ENCODE data around the gene B3GALT5.

Gene B3GALT5

DNA sequence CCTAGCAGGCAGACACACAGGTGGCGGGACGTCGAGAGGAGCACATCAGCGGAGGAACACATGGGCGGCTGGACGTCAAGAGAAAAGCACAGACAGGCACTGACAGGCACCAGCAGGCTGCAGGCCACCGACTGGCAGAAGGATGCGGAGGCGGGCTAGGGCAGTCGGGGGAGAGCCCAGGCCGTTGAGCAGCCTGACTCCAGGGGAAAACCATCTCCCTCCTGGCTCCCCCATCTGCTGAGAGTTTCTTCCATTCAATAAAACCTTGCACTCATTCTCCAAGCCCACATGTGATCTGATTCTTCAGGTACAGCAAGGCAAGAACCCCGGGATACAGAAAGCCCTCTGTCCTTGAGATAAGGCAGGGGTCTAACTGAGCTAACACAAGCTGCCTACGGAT lies 25.5 kb downstream of the B3GALT5 start:
- Mint-ChIP-seq H3K27me3 (peaks cover 39% of the 10 kb centered on the region), H3K27ac (ENCODE audit: low read depth) (no peak overlapping the region), H3K9me3 (peaks cover 9% of the 10 kb centered on the region), H3K4me3 (no peak overlapping the region), H3K4me1 (no peaks in the 10 kb centered on the region), H3K36me3 (ENCODE audit: insufficient read depth) (no peaks in the 10 kb centered on the region)
- ATAC-seq (replicated peaks; ENCODE audit: extremely low read depth, poor library complexity, severe bottlenecking), result no peak
- DNase-seq (ENCODE audit: low spot score in 2 of 2), result no peak

DNA sequence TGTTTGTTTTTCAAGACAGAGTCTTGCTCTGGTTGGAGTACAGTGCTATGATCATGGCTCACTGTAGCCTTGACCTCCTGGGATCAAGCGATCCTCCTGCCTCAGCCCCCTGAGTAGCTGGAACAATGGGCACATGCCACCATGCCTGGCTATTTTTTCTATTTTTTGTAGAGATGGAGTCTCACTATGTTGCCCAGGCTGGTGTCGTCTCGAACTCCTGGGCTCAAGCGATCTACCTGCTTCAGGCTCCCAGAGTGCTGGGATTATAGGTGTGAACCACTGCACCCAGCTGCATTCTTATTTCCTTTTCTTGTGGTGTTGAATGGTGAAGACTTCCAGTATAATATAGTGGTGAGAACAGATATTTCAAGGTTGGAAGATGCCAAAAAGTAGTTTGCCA lies 28.0 kb downstream of the B3GALT5 start:
- Mint-ChIP-seq H3K27ac (ENCODE audit: low read depth) (no peak overlapping the region), H3K9me3 (peaks cover 6% of the 10 kb centered on the region), H3K27me3 (peaks cover 35% of the 10 kb centered on the region), H3K4me3 (no peak overlapping the region), H3K4me1 (no peaks in the 10 kb centered on the region), H3K36me3 (ENCODE audit: insufficient read depth) (no peaks in the 10 kb centered on the region)
- DNase-seq (ENCODE audit: low spot score in 2 of 2), result no peak
- ATAC-seq (replicated peaks; ENCODE audit: extremely low read depth, poor library complexity, severe bottlenecking), result no peak

DNA sequence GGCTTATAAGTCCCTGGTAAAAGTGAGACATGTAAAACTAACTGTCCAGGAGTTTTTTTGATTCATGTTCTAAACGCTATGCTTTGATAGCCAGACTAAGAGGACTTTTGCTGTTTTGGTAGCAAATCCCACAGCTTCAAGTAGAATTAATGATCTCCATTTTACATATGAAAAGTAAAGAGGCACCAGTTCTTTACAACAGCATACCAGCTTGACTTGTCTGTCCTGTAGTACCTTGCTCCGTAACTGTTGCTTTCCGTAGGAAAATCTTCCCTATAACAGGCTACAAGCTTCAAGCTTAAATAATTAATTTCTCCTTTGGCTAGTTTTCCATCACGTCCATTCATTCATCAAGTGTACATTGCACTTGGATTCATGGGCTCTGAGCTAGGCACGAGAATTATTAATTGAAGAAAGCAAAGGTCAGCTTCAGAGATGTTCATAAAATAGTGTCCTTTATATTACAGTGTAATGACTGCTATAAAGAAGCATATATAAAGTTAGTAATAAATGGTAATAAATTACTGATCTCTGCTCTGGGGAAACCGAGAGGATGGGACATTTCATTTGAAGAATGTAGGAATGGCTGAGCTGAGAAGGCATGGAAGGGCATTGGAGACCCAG lies 29.2 kb downstream of the B3GALT5 start:
- Mint-ChIP-seq H3K27me3 (peaks cover 23% of the 10 kb centered on the region), H3K27ac (ENCODE audit: low read depth) (no peak overlapping the region), H3K4me1 (no peaks in the 10 kb centered on the region), H3K36me3 (ENCODE audit: insufficient read depth) (no peaks in the 10 kb centered on the region), H3K9me3 (no peaks in the 10 kb centered on the region), H3K4me3 (no peak overlapping the region)
- ATAC-seq (replicated peaks; ENCODE audit: extremely low read depth, poor library complexity, severe bottlenecking) (no peak), DNase-seq (ENCODE audit: low spot score in 2 of 2) (no peak)

DNA sequence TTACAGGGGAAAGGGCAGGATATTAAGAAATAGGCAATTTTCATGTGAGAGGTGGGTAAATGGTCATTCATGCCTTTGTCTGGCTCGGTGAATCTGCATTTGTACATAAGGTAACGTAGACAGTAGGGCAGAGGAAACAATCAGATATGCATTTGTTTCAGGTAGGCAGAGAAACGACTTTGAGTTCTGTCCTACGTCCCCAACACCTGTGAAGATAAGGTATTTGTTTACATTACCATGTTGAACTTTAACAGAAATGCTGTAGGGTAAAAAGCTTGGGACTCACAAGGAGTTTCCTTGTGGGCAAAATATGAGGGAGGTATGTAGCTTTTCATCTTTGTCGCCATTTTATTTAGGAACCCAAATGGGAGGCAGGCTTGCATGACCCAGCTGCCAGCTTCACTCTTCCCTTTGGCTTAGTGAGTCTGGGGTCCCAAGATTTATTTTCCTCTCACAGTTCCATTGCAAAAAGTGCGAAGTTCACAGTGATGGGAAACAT lies 31.4 kb downstream of the B3GALT5 start:
- DNase-seq (ENCODE audit: low spot score in 2 of 2) (no peak), ATAC-seq (replicated peaks; ENCODE audit: extremely low read depth, poor library complexity, severe bottlenecking) (no peak)
- no peaks in the 10 kb centered on the region for H3K4me1 Mint-ChIP-seq
- H3K4me3 Mint-ChIP-seq, result no peak overlapping the region
- H3K9me3 Mint-ChIP-seq, result no peaks in the 10 kb centered on the region
- H3K36me3 Mint-ChIP-seq (ENCODE audit: insufficient read depth), result no peaks in the 10 kb centered on the region
- no peak overlapping the region for H3K27ac Mint-ChIP-seq (ENCODE audit: low read depth)
- peaks cover 12% of the 10 kb centered on the region for H3K27me3 Mint-ChIP-seq

DNA sequence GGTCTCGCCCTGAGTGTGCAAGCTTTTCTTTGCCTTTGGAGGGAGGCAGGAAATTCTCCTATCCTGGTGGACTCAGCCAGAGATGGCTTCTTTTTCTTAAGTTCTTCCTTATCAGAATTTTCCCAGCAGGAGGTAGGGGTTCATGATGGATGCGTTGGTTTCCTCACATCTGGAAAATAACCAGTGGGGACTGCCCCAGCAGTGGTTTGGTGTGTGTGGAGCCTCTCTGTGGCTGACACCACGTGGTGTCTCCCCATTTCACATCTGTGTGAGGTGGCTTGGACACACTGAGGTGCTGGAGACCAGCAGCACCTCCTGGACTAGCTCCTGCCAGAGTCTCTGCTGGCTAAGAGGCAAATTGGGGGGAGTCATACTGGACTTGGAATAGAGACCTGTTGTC lies 32.6 kb downstream of the B3GALT5 start:
- H3K27me3 Mint-ChIP-seq, result peaks cover 8% of the 10 kb centered on the region
- no peaks in the 10 kb centered on the region for H3K36me3 Mint-ChIP-seq (ENCODE audit: insufficient read depth)
- DNase-seq (ENCODE audit: low spot score in 2 of 2), result no peak
- H3K4me1 Mint-ChIP-seq, result no peaks in the 10 kb centered on the region
- ATAC-seq (replicated peaks; ENCODE audit: extremely low read depth, poor library complexity, severe bottlenecking), result no peak
- no peaks in the 10 kb centered on the region for H3K9me3 Mint-ChIP-seq
- no peak overlapping the region for H3K27ac Mint-ChIP-seq (ENCODE audit: low read depth)
- no peak overlapping the region for H3K4me3 Mint-ChIP-seq

DNA sequence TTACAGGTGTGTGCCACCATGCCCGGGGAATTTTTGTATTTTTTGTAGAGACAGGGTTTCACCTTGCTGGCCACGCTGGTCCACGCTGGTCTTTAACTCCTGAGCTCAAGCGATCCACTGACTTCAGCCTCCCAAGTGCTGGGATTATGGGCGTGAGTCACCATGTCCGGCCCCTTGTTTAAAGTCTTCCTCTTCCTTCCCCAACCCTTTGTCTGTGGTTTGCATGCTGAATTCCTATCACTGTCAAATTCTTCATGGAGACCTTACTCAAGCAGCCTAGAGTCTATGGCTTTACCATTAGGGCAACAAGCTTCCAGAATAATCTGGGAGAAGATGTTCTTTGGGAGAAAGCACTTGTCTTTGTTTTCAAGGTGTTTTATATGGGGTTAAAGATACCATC lies 34.7 kb downstream of the B3GALT5 start:
- Mint-ChIP-seq H3K36me3 (ENCODE audit: insufficient read depth) (no peaks in the 10 kb centered on the region), H3K4me1 (no peaks in the 10 kb centered on the region), H3K27me3 (no peaks in the 10 kb centered on the region), H3K9me3 (no peaks in the 10 kb centered on the region), H3K4me3 (no peak overlapping the region), H3K27ac (ENCODE audit: low read depth) (no peak overlapping the region)
- DNase-seq (ENCODE audit: low spot score in 2 of 2) (no peak), ATAC-seq (replicated peaks; ENCODE audit: extremely low read depth, poor library complexity, severe bottlenecking) (no peak)

DNA sequence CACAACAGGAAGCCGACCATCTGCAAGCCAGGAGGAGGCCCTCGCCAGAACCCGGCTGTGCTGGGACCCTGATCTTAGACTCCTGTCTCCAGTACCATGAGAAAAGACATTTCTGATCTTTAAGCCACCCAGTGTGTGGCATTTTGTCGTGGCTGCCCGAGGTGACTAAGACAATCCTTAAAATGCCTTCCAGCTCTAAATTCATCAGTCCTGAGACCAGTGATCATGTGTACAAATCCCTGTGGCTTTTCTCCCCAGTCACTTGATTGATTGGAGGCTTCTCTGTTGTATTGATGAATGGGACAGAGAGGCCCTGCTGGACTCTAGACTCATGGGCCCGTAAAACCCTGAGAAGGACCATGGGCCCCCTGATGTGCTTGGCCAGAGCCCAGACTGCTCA lies 36.1 kb downstream of the B3GALT5 start:
- ATAC-seq (replicated peaks; ENCODE audit: extremely low read depth, poor library complexity, severe bottlenecking) (no peak), DNase-seq (ENCODE audit: low spot score in 2 of 2) (no peak)
- H3K27ac Mint-ChIP-seq (ENCODE audit: low read depth), result no peak overlapping the region
- no peaks in the 10 kb centered on the region for H3K4me1 Mint-ChIP-seq
- H3K36me3 Mint-ChIP-seq (ENCODE audit: insufficient read depth), result no peaks in the 10 kb centered on the region
- H3K9me3 Mint-ChIP-seq, result peaks cover 7% of the 10 kb centered on the region
- no peak overlapping the region for H3K4me3 Mint-ChIP-seq
- H3K27me3 Mint-ChIP-seq, result no peaks in the 10 kb centered on the region

DNA sequence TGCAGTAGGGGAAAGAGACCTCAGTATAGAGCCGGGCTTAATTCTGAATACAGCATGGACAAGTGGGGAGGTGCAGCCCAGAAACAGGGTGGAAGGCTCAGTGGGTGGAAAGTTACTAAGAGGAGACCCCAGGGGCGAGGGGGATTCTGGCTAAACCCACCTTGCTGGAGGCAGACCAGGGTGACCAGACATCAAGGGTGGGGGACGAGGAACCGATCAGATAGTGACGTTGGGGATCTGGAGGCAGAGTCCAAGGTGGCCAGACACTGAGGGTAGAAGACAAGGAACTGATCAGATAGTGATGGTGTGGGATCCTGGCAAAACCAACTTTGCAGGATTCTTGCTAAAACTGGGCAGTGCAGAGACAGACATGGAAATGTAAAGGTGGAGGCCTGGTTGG lies 36.8 kb downstream of the B3GALT5 start:
- no peaks in the 10 kb centered on the region for H3K36me3 Mint-ChIP-seq (ENCODE audit: insufficient read depth)
- DNase-seq (ENCODE audit: low spot score in 2 of 2) (no peak), ATAC-seq (replicated peaks; ENCODE audit: extremely low read depth, poor library complexity, severe bottlenecking) (no peak)
- H3K27me3 Mint-ChIP-seq, result no peaks in the 10 kb centered on the region
- H3K4me1 Mint-ChIP-seq, result no peaks in the 10 kb centered on the region
- H3K27ac Mint-ChIP-seq (ENCODE audit: low read depth), result no peak overlapping the region
- H3K9me3 Mint-ChIP-seq, result peaks cover 9% of the 10 kb centered on the region
- no peak overlapping the region for H3K4me3 Mint-ChIP-seq

DNA sequence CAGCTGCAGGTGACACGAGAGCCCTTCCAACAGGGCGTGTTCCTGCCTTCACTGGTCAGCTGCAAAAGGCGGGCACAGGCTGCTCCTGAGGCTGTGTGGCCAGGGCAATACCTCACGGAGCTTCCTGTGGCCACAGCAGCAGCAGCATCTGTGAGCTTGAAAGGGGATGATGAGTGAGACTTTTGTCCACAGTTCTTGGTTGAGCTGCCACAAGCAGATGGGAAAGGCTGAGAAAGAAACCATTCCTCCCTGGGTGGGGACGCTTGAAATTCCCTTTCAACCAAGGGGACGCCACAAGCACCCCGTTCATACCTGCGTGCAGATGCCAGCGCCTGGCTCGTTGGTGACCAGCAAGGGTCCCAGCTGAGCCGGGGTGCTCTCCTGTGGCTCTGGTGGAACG lies 37.6 kb downstream of the B3GALT5 start:
- no peak overlapping the region for H3K27ac Mint-ChIP-seq (ENCODE audit: low read depth)
- no peak overlapping the region for H3K4me3 Mint-ChIP-seq
- DNase-seq (ENCODE audit: low spot score in 2 of 2), result no peak
- no peaks in the 10 kb centered on the region for H3K4me1 Mint-ChIP-seq
- H3K9me3 Mint-ChIP-seq, result peaks cover 9% of the 10 kb centered on the region
- H3K36me3 Mint-ChIP-seq (ENCODE audit: insufficient read depth), result no peaks in the 10 kb centered on the region
- no peaks in the 10 kb centered on the region for H3K27me3 Mint-ChIP-seq
- no peak for ATAC-seq (replicated peaks; ENCODE audit: extremely low read depth, poor library complexity, severe bottlenecking)

DNA sequence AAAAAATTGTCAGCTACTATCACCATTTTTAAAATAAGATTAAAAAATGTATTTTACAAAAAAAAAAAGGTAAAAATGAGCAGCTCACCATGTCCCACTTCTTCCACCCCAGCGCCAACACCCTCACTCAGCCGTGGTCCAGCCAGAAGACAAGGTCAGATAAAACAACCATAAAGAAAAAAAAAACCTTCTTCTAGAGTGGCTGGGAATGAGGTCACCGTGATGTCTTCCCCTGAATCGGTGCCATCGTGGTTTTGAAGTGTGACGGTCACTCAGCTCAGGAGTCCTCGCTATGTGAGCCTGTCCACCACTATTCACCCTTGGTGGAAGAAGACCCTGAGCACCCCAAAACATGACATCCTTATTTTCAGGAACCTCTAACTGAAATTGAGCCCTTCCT lies 38.1 kb downstream of the B3GALT5 start:
- H3K27me3 Mint-ChIP-seq, result no peaks in the 10 kb centered on the region
- no peaks in the 10 kb centered on the region for H3K36me3 Mint-ChIP-seq (ENCODE audit: insufficient read depth)
- peaks cover 9% of the 10 kb centered on the region for H3K9me3 Mint-ChIP-seq
- ATAC-seq (replicated peaks; ENCODE audit: extremely low read depth, poor library complexity, severe bottlenecking) (no peak), DNase-seq (ENCODE audit: low spot score in 2 of 2) (no peak)
- no peak overlapping the region for H3K4me3 Mint-ChIP-seq
- H3K27ac Mint-ChIP-seq (ENCODE audit: low read depth), result no peak overlapping the region
- no peaks in the 10 kb centered on the region for H3K4me1 Mint-ChIP-seq

DNA sequence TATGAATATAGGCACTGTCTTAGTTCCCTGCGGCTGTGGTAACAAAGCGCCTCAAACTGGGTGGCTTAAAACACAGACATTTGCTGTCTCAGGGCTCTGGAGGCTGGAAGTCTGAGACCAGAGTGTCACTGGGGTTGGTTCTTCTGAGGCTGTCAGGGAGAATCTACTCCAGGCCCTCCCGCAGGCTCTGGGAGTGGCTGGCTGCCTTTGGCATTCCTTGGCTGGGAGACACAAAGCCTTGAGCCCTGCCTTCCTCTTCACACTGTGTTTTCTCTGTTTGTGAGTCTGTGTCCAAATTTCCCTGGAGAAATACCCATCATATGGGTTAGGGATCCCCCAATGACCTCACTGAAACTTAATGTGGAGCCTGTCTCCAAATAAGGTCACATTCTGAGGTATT lies 38.5 kb downstream of the B3GALT5 start:
- no peak overlapping the region for H3K27ac Mint-ChIP-seq (ENCODE audit: low read depth)

DNA sequence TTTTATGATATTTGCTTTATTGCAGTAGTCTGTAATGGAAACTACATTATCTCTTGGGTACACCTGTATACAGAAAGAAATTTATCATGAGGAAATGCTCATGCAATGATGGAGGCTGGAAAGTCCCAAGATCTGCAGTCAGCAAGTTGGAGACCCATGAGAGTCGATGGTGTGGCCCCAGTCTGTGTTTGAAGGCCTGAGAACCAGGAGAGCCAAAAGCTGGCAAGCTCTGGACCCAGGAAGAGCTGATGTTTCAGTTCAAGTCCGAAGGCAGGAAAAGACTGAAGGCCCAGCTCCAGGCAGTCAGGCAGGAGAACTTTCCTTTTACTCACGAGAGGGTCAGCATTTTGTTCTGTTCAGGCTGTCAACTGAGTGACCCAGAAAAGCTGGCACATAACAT lies 42.2 kb downstream of the B3GALT5 start:
- H3K27ac Mint-ChIP-seq (ENCODE audit: low read depth), result no peak overlapping the region
- DNase-seq (ENCODE audit: low spot score in 2 of 2) (no peak), ATAC-seq (replicated peaks; ENCODE audit: extremely low read depth, poor library complexity, severe bottlenecking) (no peak)
- H3K9me3 Mint-ChIP-seq, result peaks cover 9% of the 10 kb centered on the region
- H3K4me3 Mint-ChIP-seq, result no peak overlapping the region
- no peaks in the 10 kb centered on the region for H3K4me1 Mint-ChIP-seq
- H3K27me3 Mint-ChIP-seq, result peaks cover 17% of the 10 kb centered on the region
- no peaks in the 10 kb centered on the region for H3K36me3 Mint-ChIP-seq (ENCODE audit: insufficient read depth)

More for the DNA sequence above, 38.5 kb downstream of the B3GALT5 start:
- peaks cover 9% of the 10 kb centered on the region for H3K9me3 Mint-ChIP-seq
- no peaks in the 10 kb centered on the region for H3K27me3 Mint-ChIP-seq
- no peak for DNase-seq (ENCODE audit: low spot score in 2 of 2)
- H3K4me3 Mint-ChIP-seq, result no peak overlapping the region
- ATAC-seq (replicated peaks; ENCODE audit: extremely low read depth, poor library complexity, severe bottlenecking), result no peak
- H3K4me1 Mint-ChIP-seq, result no peaks in the 10 kb centered on the region
- no peaks in the 10 kb centered on the region for H3K36me3 Mint-ChIP-seq (ENCODE audit: insufficient read depth)

DNA sequence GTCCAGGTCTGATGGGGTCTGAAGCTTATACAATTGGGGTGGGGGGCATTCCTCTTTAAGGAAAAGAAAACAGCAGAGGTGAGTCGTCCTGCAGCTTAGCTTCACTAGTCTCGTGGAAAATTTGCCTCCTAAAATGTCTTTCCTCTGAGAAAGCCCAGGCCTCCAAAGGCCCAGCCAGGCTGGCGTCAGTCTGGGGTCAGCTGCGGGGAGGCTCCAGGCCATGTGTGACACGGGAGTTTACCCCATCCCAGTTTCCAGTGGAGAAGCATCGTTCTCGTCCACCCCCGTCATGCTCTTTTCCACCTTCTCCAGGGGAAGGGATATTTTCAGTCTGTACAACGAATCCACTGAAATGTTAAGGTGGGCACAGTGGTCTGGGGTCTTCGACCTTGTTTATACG lies 42.8 kb downstream of the B3GALT5 start:
- Mint-ChIP-seq H3K36me3 (ENCODE audit: insufficient read depth) (no peaks in the 10 kb centered on the region), H3K27ac (ENCODE audit: low read depth) (no peak overlapping the region), H3K4me1 (no peaks in the 10 kb centered on the region), H3K4me3 (no peak overlapping the region), H3K9me3 (peaks cover 9% of the 10 kb centered on the region), H3K27me3 (peaks cover 17% of the 10 kb centered on the region)
- ATAC-seq (replicated peaks; ENCODE audit: extremely low read depth, poor library complexity, severe bottlenecking) (no peak), DNase-seq (ENCODE audit: low spot score in 2 of 2) (no peak)

Measured in central memory CD8-positive, alpha-beta T cell (primary cell).